Hypothalamus (tissue), 51 donors: Measurements from ENCODE around the gene KLHDC3.

Source experiments
- DNase-seq, 51 donors: peaks; one replicate each; lab custom pipeline; 2025; lab: John Stamatoyannopoulos, UW

The KLHDC3 gene, protein sequence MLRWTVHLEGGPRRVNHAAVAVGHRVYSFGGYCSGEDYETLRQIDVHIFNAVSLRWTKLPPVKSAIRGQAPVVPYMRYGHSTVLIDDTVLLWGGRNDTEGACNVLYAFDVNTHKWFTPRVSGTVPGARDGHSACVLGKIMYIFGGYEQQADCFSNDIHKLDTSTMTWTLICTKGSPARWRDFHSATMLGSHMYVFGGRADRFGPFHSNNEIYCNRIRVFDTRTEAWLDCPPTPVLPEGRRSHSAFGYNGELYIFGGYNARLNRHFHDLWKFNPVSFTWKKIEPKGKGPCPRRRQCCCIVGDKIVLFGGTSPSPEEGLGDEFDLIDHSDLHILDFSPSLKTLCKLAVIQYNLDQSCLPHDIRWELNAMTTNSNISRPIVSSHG

DNA sequence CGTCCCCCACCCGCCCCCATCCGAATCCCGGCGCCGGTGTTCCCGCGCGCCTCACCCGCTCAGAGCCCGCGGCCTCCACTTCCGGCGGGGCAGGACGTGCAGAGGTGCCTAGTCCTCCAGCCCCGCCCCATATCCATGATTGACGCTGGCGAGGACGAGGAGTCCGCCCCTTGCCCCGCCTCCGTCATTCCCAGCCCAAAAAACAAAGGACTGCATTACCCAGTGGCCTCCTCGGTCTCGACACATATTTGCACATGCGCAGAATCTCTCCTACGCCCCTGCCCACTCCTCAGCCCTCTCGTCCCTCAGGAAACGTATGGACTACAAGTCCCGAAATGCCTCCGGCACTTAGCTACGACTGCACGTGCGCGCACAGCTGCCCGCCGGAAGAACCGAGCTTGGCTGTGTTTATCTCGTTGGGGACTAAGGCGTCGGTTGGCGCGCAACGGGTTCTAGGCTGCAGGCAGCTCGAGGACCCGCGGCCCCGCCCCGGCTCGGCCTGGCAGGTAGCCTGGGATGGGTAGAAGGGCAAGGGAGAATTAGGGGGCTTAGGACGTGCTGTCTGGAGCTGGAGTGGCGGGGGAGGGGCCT is at the start of gene KLHDC3, which contains the start of gene MEA1:
Gene KLHDC3 (plus strand): TSS at position 407 of the 591 bp plus-strand sequence. CDS start 2,944 bp downstream, outside the sequence.
Gene MEA1 (minus strand): TSS at position 104 of the 591 bp plus-strand sequence. CDS start 133 bp downstream, outside the sequence.
- DNase-seq = peak; percentile 57 to 100 (median 99)

DNA sequence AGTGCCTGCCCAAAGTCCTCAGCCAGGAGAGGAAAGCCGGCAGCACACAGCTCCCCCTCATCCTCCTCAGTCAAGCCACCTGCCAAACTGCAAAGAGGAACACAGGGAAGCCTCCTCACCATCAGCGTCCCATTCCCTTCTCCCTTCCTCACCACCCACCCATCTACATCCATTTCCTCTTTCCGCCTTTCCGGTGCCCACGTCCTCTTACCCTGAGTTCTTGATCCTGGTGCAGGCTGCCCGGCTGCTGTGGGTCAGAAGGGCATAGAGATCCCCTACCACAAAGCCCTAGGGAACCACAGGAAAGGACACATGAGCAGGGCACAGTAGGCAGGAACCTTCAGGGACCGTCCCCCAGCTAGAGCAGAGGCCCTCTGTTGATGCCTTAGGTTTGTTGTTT is 47.5 kb upstream of the KLHDC3 start:
- no peak for DNase-seq

DNA sequence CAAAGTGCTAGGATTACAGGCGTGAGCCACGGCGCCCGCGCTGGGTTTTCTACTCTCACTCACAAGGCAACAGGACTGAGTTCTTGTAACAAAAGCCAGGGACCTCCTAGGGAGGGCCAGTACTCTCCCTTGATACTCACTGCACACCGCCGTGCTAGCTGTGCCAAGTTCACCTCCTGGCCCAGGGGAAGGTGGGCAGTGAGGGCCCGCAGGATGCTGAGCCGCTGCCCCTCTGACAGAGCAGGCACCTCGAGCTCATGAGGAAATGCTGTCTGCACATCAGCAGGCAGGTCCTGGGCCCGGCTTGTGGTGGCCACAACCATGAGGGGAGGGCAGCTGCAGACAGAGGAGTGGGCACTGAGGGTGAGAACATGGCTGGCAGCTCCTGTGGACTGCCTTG is 46.8 kb upstream of the KLHDC3 start:
- no peak for DNase-seq

DNA sequence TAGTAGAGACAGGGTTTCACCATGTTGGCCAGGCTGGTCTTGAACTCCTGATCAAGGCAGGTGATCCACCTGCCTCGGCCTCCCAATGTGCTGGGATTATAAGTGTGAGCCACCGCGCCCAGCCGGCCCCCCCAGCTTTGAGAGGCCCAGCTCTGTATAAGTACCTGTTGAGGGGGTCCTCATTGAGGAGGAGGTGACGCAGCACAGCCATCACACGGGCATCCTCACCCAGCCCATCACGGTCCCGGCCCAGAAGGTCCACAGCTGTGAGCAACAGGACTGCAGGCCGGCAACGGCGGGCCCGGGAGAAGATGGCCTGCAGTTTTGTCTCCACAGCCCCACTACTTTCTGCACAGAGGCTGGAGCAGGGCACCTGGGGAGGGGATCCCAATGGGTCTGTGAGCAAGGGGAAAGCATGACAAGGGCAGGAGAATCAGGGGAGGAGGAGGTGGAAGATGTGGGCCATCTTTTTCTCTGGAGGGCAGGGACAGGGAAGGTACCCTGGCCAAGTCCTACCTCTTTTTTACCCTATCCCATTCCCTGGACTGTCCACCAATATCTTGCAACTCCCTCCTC is 45.8 kb upstream of the KLHDC3 start:
- DNase-seq = no peak

DNA sequence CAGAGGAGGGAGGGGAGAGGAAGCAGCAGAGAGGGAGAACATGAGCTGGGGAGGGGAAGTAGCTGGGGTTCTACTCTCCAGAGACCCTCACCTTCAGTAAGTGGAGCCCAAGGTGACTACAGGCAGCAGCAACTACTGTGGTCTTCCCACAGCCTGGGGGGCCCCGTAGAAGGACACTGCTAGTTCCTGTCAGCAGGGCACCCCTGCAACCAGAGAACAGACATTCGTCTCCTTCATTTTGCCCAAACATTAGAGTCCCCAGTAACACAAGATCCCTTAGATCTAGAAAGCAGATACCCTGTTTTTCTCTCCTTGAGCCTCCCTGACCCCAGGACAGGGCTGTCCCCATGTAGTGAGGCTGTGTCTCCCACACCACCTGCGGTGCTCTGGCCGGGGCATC is 45.3 kb upstream of the KLHDC3 start:
- no peak for DNase-seq

DNA sequence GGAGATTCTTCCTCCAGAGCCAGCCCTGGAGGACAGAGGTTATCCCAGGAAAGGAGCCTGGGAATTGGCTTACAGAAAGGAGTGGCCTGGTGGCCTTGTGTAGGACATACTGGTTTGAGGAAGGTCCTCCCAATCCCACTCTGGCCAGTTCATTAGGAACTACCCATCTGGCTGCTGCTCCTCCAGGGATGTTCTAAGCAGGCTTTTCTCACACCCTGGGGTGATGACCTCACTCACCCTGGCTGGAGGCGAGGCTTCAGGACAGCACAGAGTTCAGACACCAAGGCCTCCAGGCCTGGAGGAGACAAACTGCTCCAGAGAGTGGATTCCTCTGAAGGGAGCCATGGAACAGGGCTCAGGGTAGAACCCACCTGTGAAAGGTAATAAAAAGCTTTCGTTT is 44.6 kb upstream of the KLHDC3 start:
- DNase-seq = no peak

DNA sequence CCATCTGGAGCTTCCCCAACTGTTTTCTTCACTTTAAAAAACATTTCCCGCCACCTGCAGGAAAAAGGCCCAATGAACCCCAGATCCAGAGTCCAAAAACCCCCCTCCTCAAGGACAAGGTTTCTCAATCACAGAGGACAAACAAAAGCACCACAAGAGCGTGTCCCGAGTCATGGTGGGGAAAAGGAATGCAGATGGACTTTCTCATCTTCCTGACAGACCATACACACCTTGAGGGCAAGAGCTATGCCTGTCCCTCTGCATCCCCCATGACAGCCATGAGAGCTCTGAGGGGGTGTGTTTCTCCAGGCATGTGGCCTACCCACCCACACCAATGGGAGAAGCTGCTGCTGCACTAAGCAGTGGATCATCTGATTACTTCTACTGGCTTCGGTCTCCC is 44.1 kb upstream of the KLHDC3 start:
- no peak for DNase-seq

DNA sequence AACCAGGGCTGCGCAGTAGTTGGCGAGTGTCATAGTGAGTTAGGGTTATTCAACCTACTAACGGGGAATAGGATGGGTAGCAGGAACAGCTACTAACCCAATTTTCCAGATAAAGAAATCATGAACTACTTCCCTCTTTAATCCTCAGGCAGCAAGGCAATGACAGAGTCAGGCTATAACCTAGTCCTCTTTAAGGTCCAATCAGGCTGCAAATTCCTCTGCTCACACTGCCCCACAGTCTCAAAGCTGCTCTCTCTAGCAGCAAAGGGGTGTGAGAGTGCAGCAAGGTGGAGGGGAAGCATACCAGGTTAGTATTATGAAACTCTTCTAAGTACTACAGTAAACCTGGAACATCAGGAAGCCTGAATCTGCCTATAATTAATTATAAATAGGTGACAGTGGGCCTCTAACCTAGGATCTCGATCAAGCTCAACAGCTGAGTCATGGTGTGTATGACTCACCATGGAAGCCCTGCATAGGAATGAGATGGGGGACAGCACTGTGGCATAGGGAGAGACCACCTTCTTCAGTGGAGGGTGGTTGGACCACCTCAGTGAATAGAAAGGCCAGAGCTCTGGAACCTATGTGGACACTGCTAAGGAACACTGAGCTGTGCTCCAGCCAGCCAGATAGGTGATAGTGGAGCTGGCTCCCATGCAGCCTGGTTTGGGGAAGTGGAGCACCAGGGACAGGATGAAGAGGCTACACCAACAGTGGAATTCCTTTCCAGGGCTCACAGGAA is 43.0 kb upstream of the KLHDC3 start:
- no peak for DNase-seq

DNA sequence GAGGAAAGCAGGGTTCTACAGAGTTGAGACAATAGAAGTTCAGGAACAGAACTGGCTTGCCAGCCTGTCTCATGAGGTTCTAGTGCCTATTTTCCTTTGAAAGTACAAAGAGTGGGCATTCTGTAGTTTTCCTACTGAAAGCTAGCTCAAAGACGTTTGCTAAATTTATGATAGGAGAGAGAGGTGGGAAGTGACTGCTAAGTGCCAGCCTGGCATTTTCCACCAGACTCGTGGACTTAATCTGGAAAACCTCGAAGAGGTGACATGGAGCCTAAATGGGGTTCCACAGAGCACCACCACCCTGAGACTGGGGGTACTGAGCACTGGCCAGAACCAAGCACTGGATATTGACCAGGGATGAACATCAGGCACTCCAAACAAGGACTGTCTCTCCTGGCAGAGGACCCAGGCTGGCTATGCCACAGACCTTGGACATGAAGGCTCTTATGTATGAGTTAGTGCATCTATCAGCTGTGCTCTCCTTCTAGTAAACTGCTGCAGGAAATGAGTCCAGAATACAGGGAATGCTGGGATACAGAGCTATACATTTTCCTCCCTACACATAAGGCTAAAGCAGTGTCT is 42.2 kb upstream of the KLHDC3 start:
- no peak for DNase-seq

DNA sequence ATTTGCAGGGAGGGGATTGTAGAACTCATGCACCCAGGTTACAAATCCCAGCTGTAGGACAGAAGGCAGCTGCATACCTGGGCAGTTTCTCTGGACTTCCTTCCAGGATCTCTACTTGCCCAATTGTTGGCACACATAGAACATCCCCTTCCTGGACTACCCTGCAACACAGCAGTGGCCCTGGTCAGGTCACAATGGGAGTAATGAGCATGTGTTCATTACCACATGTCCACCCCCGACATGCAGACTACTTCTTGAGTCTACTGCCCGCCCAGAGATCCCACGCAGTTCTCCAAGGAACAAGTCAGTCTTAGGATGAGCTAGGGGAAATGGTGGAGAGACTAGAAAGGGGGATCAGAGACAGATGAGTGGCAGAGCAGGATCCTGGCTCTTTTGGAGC is 40.1 kb upstream of the KLHDC3 start:
- DNase-seq = no peak

DNA sequence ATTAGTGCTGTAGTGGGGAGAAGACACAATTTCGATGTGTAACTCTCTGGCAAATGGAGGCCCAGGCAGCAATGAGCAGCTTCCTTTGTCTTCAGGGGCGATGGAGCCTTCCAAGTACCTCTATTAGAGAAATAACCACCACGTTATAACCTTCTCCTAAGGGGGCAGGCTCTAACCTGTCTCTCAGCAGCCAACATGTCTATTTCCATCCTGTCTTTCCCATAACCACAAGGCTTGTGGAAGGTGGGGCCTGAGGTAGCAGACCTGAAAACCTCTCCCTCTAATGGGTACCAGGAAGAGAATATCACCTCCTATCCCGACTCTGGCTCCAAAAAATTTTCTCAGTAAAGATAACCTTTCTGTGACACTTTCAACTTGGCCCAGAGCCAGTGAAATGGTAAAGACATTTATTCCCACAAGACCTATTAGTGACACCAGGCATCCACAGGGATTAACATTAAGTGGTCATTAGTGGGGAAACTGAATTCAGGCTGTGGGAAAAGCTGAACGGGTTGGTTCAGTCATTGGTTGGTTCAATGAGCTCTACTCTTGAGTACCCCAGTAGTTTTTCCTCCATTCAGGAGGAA is 39.0 kb upstream of the KLHDC3 start:
- DNase-seq = no peak

DNA sequence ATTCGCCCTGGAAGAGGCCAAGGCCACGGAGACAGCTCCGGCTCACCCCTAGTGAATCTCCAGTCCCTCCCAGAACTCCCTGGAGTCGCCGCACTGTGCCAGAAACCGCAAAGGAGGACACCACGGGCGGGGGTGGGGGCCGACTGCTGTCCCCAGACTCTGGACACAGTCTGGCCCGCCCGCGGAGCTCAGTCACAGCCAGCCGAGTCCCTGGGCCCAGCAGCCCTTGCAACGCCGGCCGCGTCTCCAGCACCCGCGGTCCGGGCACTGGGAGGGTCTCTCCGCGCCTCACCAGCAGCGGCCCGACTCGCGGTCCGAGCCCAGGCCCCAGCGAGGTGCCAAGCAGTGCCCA is 35.6 kb upstream of the KLHDC3 start:
- peak in 7 of 51 donors; percentile 12 to 60 (median 41) for DNase-seq

DNA sequence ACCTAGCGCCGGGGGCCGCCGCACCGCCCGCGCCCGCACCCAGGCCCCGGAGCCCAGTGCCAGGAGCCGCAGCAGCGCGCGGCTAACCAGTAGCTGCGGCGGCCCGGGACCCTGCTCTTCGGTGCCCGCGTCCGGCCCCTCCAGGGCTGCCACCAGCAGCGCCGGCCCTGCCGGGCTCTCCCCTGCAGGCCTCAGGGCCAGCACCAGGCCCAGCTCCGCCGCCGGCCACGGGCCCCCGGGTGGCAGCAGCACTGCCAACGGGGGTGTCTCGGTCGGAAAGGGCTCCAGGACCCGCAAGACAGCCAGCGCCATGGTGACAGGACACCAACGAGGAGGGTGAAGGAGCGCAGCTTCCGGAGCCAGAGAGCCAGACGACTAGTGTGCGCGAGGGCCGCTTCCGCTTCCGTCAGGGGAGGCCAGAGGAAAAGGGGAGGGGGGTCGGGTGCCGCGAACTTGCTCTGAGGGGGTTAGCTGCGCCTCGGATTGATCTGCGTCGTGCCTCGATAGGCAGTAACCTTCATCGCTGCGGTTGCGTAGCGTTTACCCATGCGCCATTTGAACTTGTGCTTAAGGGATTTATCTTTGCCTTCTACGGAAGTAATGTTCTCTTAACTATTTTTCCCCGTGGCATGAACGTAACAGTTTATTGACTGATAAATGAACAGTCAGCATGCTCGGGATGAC is 35.1 kb upstream of the KLHDC3 start, which contains the start of gene PEX6:
Gene PEX6 (minus strand): TSS at position 343 of the 684 bp plus-strand sequence. CDS start 31 bp downstream, at position 312.
- DNase-seq = peak; percentile 37 to 89 (median 77)

DNA sequence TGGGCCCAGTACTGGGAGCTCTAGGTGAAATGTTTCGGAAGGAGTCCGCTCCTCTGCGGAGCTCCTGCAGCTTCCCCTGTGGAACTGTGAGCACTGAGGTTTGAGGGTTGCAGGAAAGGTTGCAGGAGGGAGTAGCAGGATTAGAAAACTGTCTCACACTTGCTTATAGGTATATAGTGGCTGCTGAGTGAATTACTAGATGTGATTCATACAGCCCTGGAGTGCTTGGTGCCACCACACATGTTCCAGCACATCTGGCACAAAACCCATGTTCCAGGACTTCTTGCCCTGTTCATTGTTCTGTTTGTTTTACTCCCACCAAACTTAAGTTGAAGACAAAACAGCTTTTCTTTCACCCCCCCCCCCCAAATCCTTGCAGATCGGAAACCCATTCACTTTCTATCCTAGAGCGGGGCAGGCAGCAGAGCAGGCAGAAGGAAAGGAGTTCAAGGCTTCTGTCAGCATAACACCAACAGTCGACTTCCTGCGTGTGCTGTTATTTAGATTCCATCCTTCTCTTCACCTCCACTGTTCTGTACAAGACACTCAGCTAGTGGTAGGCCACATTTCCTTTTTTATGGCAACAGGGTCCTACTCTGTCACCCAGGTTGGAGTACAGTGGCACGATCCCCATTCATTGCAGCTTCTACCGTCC is 34.4 kb upstream of the KLHDC3 start:
- peak in 3 of 51 donors; percentile 41 to 74 (median 64) for DNase-seq

DNA sequence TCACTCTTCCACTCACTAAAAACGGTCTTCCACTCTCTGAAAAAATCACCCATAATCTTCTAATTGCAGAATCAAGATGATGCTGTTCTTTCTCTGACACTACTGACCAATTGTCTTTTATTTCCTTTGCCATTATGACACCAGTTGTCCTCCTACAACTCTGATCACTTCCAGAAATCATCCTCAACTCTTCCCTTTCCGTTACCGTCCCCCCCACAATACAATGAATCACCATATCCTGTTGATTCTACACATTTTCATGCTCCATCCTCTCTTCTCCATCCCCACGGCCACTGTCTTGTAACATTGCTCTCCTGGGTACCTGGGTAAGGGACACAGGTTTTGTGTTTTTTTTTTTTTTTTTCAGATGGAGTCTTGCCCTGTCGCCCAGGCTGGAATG is 32.2 kb upstream of the KLHDC3 start:
- DNase-seq = no peak

DNA sequence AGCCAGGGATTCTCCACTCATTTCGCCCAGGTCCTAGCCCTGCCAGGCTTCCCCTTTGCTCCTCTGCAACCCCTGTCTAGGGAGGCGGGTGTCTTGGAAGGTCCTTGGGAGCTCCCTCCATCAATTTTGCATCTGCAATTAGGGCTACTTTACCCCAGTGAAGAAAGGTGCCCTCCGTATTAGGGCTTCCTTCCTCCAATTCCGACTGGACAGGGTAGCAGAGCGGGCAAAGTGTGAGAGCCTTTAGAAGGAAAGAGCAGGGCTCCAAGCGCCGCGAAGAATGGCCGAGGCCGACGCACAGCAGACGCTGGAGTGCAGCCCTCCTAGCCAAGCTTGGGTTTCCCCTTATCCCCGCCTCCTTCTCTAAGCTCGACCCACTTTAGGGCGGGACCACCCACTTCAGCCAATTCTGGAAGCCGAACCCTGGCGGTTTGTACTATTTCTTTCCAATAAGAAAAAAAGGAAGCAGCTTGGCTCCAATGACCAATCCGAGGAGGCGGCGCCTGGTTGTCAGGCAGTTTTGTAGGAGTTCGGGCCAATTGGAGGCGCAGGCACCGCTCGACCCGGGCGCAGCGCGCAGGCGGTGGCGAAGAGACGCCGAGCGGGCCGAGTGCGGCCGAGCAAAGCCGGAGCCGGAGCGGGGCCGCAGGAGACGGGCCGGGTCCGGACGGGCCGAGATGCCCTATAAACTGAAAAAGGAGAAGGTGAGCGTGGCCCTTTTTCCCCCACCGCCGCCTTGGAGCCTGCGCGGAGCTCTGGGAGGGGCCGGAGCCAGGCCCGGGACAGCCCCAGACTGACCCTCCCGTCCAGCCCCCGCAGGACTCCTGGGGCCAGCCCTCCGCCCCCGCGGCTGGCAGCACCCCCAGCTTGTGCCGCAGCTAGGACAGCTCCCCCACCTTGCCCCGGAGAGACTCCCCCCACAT is 29.8 kb upstream of the KLHDC3 start, which contains the start of gene PPP2R5D:
Gene PPP2R5D (plus strand): TSS at position 570 of the 923 bp plus-strand sequence. CDS start 108 bp downstream, at position 678.
- DNase-seq = peak; percentile 47 to 99 (median 95)

DNA sequence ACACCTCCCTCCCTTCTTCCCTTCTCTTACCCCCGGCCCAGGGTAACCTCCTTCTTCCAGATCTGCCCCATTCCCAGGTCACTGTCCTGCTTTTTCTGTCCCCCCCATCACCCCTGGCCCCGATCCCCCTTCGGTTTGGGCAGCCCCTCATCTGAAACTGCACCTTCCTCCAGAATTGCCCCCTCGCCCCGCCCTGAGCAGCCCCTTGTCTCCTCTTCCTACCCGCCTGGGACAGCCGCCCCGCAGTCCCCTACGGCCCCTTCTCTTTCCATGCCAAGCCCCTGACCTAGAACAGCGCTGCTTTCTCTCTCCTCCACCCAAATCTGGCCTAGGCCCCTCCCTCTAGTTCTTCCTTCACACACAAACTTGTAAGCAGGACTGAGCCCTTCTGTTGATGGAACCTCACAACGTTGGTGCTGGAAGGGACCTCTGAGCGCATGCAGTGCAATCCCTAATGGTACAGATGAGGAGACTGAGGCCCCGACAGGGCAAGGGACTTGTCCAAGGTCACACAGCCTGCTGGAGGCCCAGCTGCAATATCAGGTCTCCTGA is 29.0 kb upstream of the KLHDC3 start:
- DNase-seq = peak in 2 of 51 donors; percentile 26 to 38
